Lower leg skin (tissue), 4 donors: Measurements from ENCODE around the gene RAPGEF4. TPM values are rescaled to one million over a fixed set of nuclear protein-coding genes. Genes with fewer than 3 reads are reported as not detected.

Experiments used
- DNase-seq, 2 donors: peaks; one replicate each; pipeline ENCODE4 v3.0.0-alpha.2; 2019; ENCODE audit warnings: low spot score in 2 of 2
- H3K4me3 ChIP-seq: fragments of 200-600 bp; sonication (generic); 2 replicates; pipeline ENCODE4 v1.5.1; 2017; ENCODE audit warnings: mild to moderate bottlenecking, low read depth; ENCODE audit not compliant: poor library complexity, severe bottlenecking
- POLR2A ChIP-seq, 2 donors: fragments of 450-650 bp; IDR thresholded peaks; one replicate each; pipeline ENCODE4 v1.6.1; 2016 to 2017; ENCODE audit warnings: antibody characterized with exemption in 2 of 2, mild to moderate bottlenecking in 1 of 2, moderate library complexity in 1 of 2
- WGBS, 2 donors: methylation state at CpG; one replicate each; pipeline ENCODE4 v1.1.5; 2018; 5-methylcytosine and 5-hydroxymethylcytosine counted together
- intact Hi-C: fragments of 100-400 bp; cut with DNase I; formaldehyde crosslinking; loops from one replicate; pipeline ENCODE4 v1.15.0; 2023; ENCODE audit warnings: low total_unique reads
- total RNA-seq, 4 donors: library from RNA; depleted of rRNA; stranded (reverse); fragments of >200 nt; gene quantifications; one replicate each; pipeline ENCODE4 v1.1.0, GENCODE V29; 2016
- TF ChIP-seq, protein P1 (sequence below), 3 donors: fragments of 450-650 bp; IDR thresholded peaks; one replicate each; pipeline ENCODE4 v1.5.1; 2016; ENCODE audit warnings: antibody characterized with exemption in 3 of 3, mild to moderate bottlenecking in 3 of 3, moderate library complexity in 2 of 3

The RAPGEF4 gene
- total RNA-seq, 4 donors from 2014 or later, result 15.5 to 25.8 (median 25.0) TPM

DNA sequence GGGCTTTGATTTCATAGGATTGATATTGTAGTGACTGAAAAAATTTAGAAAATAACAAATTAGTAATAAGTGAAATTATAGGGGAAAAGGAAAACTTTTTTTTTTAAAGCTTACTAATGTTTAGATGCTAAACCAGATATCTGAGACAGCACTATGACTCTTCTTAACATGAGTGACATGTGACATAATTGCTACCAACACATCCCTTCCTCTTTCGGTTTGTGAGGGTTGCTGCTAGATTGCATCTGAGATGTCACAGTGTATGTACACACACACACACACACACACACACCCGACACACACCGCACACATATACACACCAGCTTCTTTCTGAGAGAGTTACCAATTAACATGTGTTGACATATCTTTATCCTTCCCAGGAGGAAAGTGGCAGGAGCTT is 18.0 kb downstream of the RAPGEF4 start:
- TF ChIP-seq, protein P1, sequence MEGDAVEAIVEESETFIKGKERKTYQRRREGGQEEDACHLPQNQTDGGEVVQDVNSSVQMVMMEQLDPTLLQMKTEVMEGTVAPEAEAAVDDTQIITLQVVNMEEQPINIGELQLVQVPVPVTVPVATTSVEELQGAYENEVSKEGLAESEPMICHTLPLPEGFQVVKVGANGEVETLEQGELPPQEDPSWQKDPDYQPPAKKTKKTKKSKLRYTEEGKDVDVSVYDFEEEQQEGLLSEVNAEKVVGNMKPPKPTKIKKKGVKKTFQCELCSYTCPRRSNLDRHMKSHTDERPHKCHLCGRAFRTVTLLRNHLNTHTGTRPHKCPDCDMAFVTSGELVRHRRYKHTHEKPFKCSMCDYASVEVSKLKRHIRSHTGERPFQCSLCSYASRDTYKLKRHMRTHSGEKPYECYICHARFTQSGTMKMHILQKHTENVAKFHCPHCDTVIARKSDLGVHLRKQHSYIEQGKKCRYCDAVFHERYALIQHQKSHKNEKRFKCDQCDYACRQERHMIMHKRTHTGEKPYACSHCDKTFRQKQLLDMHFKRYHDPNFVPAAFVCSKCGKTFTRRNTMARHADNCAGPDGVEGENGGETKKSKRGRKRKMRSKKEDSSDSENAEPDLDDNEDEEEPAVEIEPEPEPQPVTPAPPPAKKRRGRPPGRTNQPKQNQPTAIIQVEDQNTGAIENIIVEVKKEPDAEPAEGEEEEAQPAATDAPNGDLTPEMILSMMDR (IDR thresholded peaks at IDR 0.05), result no peak
- TF ChIP-seq POLR2A (IDR thresholded peaks at IDR 0.05), result no peak
- intact Hi-C loops, result no loop called here
- H3K4me3 ChIP-seq, result no peak overlapping the region
- WGBS, 2 donors, result 64 to 68% methylated on average over 3 of the region's 3 CpGs
- DNase-seq, result no peak

DNA sequence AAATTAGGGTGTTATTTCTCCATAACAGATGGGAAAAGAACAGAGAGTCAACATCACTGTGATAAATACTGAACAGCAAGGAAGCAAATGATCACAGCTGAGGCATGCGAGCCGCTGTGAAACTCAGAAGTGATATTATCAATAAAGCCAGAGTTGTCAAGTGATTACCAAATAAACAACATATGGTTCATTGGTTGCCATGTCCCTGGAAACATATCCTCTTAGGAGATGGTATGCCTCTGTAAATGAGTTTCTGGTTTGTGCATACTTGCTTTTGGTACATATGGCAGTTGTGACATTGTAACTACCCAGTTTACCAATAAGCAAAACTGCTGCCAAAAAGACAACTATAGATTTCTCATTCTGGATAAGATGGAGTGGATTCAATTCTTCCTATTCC is 23.8 kb downstream of the RAPGEF4 start:
- no peak overlapping the region for H3K4me3 ChIP-seq
- 96 to 98% methylated on average over 2 of the region's 2 CpGs for WGBS, 2 donors
- TF ChIP-seq, protein P1 (IDR thresholded peaks at IDR 0.05), result no peak
- TF ChIP-seq POLR2A (IDR thresholded peaks at IDR 0.05), result no peak
- DNase-seq, result no peak
- intact Hi-C loops, result no loop called here

DNA sequence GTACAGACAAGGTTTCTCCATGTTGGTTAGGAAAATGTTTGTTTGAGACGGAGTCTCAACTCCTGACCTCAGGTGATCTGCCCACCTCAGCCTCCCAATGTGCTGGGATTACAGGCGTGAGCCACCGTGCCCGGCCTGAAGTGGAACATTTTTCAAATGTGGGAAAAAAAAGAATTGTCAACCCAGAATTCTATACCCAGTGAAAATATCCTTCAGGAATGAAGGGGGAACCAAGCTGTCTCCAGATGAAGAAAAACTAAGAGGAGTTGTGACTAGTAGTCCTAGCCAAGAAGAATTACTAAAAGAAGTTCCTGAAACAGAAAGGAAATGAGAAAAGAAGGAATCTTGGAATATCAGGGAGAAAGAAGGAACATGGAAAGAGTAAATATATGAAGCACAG is 25.7 kb downstream of the RAPGEF4 start:
- DNase-seq, result no peak
- intact Hi-C loops, result no loop called here
- WGBS, 2 donors, result 95 to 97% methylated on average over 4 of the region's 4 CpGs
- no peak for TF ChIP-seq POLR2A (IDR thresholded peaks at IDR 0.05)
- TF ChIP-seq, protein P1 (IDR thresholded peaks at IDR 0.05), result no peak
- no peak overlapping the region for H3K4me3 ChIP-seq

DNA sequence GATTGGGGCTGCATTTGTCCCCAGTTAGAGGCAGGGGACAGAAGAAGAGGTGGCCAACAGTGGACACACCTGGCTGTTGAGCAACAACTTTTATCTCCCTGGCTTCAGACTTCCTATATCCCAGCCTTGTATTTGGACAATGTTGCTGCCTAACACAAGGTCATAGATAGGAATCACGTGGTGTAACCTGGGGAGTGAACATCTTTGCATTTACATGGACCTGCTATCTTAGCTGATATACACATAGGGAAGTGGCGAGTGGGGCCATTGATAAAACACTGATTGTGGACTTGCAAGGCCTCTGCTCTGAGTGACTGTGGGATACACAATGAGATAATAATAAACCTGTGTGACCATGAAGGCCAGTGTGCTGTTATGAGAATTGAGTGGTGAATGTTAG is 26.9 kb downstream of the RAPGEF4 start:
- TF ChIP-seq, protein P1 (IDR thresholded peaks at IDR 0.05), result no peak
- TF ChIP-seq POLR2A (IDR thresholded peaks at IDR 0.05), result no peak
- intact Hi-C loops, result no loop called here
- WGBS, 2 donors, result 71 to 83% methylated on average over 2 of the region's 2 CpGs
- H3K4me3 ChIP-seq, result no peak overlapping the region
- no peak for DNase-seq

DNA sequence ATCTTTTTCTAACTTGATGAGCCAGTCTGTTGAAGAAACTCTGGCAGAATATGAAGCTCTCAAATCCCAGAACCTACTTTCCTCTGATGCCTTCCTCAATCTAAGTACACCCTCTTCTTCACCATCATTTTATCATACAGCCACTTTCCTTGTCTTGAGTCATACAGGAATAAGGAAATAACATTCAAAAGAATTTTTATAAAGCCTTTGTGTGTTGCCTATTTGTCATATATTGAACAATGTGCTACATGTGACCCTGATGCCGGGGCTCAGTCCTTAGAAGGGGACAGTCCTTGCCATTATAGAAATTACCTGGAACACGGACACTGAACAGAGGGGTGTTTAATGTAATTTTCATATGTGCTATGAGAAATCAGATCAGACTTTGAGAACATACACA is 27.4 kb downstream of the RAPGEF4 start:
- no peak overlapping the region for H3K4me3 ChIP-seq
- DNase-seq, result no peak
- TF ChIP-seq, protein P1 (IDR thresholded peaks at IDR 0.05), result no peak
- TF ChIP-seq POLR2A (IDR thresholded peaks at IDR 0.05), result no peak
- 85 to 87% methylated on average over 2 of the region's 2 CpGs for WGBS, 2 donors
- intact Hi-C loops, result no loop called here

DNA sequence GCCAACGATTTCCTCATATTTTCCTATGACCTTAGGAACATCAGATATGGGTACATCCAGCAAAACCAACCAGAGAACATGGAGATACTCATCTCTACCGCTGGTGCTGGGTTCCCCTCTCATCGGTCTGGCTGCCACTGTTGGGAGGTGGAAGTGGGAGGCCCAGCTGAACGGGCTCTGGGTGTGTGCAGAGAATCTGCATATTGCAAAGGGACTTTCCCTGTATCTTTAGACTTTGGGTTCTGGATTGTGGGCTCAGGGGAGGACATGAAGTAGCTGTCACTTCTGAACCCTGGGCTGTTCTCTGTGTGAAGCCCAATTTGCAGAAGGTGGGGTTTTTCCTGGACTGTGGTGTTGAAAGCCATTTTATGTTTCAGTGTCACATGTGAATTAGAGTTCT is 30.0 kb downstream of the RAPGEF4 start:
- no peak overlapping the region for H3K4me3 ChIP-seq
- TF ChIP-seq, protein P1 (IDR thresholded peaks at IDR 0.05), result no peak
- TF ChIP-seq POLR2A (IDR thresholded peaks at IDR 0.05), result no peak
- whole genome bisulfite sequencing, 2 donors, result 79 to 88% methylated on average over 4 of the region's 4 CpGs
- no peak for DNase-seq
- intact Hi-C loops, result no loop called here
